ENCODE results near the gene MOBP. TPM values are rescaled to one million over a fixed set of nuclear protein-coding genes. Genes with fewer than 3 reads are reported as not detected.

The MOBP gene
- polyA plus RNA-seq, 4 donors, result under 0.01 to 0.37 (median 0.09) TPM; not detected in 1

DNA sequence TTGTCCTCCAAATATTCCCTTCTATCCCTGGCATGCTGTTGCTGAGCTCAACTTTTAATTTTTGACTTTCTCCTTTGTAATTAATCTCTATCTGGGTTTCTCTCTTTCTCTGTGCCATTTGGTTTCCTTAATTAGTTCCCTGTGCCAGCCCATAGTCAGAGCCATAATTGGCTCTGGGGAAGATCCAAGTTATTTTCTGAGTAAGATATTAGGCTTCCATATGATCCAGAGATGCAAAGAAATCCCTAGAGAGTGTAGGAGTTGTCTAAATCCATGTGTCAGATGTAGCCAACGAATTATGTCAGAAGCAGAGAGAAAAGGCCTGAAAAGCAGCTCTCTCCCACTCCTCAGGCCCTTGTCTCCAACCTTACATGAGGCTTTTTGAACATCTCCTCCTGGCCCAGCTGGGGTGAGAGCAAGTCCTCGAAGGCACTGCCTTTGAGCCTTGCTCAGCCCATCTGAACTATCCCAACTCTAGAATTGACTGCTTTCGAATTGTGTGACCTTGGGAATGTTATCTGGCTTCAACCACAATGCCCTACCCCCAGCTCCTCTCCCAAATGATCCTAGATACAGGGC, 46.4 kb downstream of the MOBP start:
- Histone ChIP-seq H3K36me3 (ENCODE audit: control insufficient read depth in 3 of 3, insufficient read depth in 2 of 3, low read depth in 1 of 3, low read length in 3 of 3) (no peaks in the 10 kb centered on the region), H3K4me1 (ENCODE audit: control insufficient read depth in 3 of 3, insufficient read depth in 2 of 3, low read depth in 1 of 3, low read length in 2 of 3) (no peaks in the 10 kb centered on the region), H3K4me3 (ENCODE audit: low read depth in 1 of 3, low read length in 3 of 3) (no peak overlapping the region), H3K9me3 (ENCODE audit: control insufficient read depth in 2 of 2, insufficient read depth in 1 of 2, low read depth in 1 of 2, low read length in 1 of 2) (no peaks in the 10 kb centered on the region), H3K27ac (ENCODE audit: low read depth in 1 of 3, low read length in 2 of 3) (no peak overlapping the region), H3K27me3 (ENCODE audit: control insufficient read depth in 3 of 3, insufficient read depth in 3 of 3, low read length in 3 of 3) (peaks cover 0 to 5% (median 0%) of the 10 kb centered on the region in 3 donors)
- 47 to 71% (median 49%) methylated on average over 3 of the region's 3 CpGs for WGBS, 3 donors
- DNase-seq, result no peak
- no peak for FAIRE-seq

DNA sequence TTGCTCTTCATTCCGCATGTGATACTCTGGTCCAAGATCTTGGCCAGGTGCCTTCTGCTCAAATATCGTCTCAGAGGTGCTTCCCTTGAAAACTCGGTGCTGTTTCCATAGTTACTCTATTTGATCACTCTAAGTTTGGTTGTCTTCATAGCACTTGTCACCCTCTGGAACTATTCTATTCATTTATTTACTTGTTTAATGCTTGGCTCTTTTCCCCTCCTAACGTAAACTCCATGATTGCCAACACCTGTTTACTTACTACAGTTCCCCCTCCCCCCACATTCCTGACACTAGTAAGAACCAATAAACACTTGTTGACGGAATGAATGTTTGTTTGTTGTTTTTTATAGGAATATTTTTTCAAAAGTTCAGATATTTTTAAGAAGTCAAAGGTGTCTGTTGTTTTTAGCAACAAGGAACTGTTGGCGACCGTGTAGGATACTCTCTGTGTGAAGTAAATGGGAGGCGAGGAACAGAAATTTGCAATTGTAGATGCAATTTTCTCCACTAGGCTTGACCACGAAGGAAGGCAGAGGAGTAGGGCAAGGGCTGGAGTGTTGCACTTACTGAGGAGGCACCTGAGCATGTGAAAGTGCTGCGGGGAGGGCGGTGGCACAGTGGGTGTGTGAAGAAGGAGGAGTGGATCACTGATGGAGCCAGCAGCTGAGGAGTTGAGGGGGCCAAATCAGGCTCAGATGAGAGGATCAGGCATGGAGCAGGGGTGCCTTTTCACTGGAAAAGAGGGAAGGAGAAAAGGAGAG, 48.4 kb downstream of the MOBP start:
- FAIRE-seq (no peak), DNase-seq (no peak)
- Histone ChIP-seq H3K9me3 (ENCODE audit: control insufficient read depth in 2 of 2, insufficient read depth in 1 of 2, low read depth in 1 of 2, low read length in 1 of 2) (no peaks in the 10 kb centered on the region), H3K27ac (ENCODE audit: low read depth in 1 of 3, low read length in 2 of 3) (no peak overlapping the region), H3K4me1 (ENCODE audit: control insufficient read depth in 3 of 3, insufficient read depth in 2 of 3, low read depth in 1 of 3, low read length in 2 of 3) (no peaks in the 10 kb centered on the region), H3K27me3 (ENCODE audit: control insufficient read depth in 3 of 3, insufficient read depth in 3 of 3, low read length in 3 of 3) (peaks cover 0 to 5% (median under 1%) of the 10 kb centered on the region in 3 donors), H3K36me3 (ENCODE audit: control insufficient read depth in 3 of 3, insufficient read depth in 2 of 3, low read depth in 1 of 3, low read length in 3 of 3) (no peaks in the 10 kb centered on the region), H3K4me3 (ENCODE audit: low read depth in 1 of 3, low read length in 3 of 3) (no peak overlapping the region)
- WGBS, 3 donors, result 54 to 59% (median 56%) methylated on average over 11 of the region's 11 CpGs

DNA sequence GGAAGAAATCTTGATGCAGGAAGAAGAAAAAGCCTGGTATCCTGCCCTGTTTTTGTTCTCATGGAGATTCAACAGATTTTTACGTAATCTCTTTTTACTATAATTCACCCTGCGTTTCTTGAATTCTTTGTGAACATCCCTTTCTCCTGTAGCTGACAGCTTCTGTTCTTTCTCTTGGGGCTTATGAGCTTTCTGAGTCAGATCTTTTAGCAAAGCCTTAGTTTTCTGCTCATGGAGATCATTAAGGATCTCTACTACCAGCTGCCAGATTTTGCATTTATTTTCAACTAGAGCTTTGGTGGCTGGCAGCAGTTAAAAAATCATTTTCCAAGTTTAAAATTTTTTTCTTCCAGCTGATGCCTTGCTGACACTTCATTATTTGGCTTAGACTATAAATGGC, 51.6 kb downstream of the MOBP start:
- no peak overlapping the region for H3K4me3 ChIP-seq (ENCODE audit: low read depth in 1 of 3, low read length in 3 of 3)
- WGBS, 3 donors, result 78 to 87% (median 81%) methylated on average over 2 of the region's 2 CpGs
- no peak overlapping the region for H3K27ac ChIP-seq (ENCODE audit: low read depth in 1 of 3, low read length in 2 of 3)
- DNase-seq (no peak), FAIRE-seq (no peak)
- H3K36me3 ChIP-seq (ENCODE audit: control insufficient read depth in 3 of 3, insufficient read depth in 2 of 3, low read depth in 1 of 3, low read length in 3 of 3), result no peaks in the 10 kb centered on the region
- H3K27me3 ChIP-seq (ENCODE audit: control insufficient read depth in 3 of 3, insufficient read depth in 3 of 3, low read length in 3 of 3), result peaks cover 0 to 2% (median 0%) of the 10 kb centered on the region in 3 donors
- H3K9me3 ChIP-seq (ENCODE audit: control insufficient read depth in 2 of 2, insufficient read depth in 1 of 2, low read depth in 1 of 2, low read length in 1 of 2), result peaks cover 0 to 4% of the 10 kb centered on the region in 2 donors
- H3K4me1 ChIP-seq (ENCODE audit: control insufficient read depth in 3 of 3, insufficient read depth in 2 of 3, low read depth in 1 of 3, low read length in 2 of 3), result no peaks in the 10 kb centered on the region

DNA sequence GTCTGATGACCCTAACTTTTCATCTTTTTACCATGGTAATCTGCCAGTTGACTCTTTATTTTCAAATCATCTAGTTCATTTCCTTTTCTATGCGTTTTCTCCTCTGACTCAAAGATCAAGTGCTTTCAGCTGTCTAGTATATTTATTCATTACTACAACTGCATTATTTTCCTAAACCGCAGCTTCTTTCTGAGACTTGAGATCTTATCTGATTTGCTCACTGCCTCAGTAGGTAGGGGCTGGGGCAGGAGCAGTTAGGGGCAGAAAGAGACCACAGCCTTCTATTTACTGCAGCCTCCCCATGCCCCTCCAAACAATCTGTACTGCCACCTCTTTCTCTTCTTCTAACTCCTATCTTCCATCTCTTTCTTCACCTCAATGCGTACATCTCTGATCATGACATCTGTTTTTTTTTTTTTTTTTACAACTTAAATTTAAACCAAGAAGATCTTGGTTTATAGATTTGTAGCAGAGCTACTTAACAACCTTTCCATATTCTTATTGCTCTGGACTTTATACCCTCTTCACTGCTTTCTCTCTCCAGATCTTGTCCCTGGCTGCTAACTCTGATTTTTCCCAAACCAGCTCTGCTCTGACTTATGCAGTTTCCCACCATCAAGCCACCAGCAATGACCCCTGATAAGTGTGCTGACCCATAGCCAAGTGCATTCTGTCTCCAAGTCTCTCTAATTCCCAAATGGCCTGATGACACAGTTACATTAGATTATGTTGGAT, 52.2 kb downstream of the MOBP start:
- peaks cover 0 to 2% (median 0%) of the 10 kb centered on the region in 3 donors for H3K27me3 ChIP-seq (ENCODE audit: control insufficient read depth in 3 of 3, insufficient read depth in 3 of 3, low read length in 3 of 3)
- no peaks in the 10 kb centered on the region for H3K36me3 ChIP-seq (ENCODE audit: control insufficient read depth in 3 of 3, insufficient read depth in 2 of 3, low read depth in 1 of 3, low read length in 3 of 3)
- no peak overlapping the region for H3K27ac ChIP-seq (ENCODE audit: low read depth in 1 of 3, low read length in 2 of 3)
- DNase-seq (no peak), FAIRE-seq (no peak)
- WGBS, 3 donors, result 41 to 63% (median 53%) methylated on average over 3 of the region's 3 CpGs
- no peak overlapping the region for H3K4me3 ChIP-seq (ENCODE audit: low read depth in 1 of 3, low read length in 3 of 3)
- no peaks in the 10 kb centered on the region for H3K4me1 ChIP-seq (ENCODE audit: control insufficient read depth in 3 of 3, insufficient read depth in 2 of 3, low read depth in 1 of 3, low read length in 2 of 3)
- peaks cover 0 to 4% of the 10 kb centered on the region in 2 donors for H3K9me3 ChIP-seq (ENCODE audit: control insufficient read depth in 2 of 2, insufficient read depth in 1 of 2, low read depth in 1 of 2, low read length in 1 of 2)

DNA sequence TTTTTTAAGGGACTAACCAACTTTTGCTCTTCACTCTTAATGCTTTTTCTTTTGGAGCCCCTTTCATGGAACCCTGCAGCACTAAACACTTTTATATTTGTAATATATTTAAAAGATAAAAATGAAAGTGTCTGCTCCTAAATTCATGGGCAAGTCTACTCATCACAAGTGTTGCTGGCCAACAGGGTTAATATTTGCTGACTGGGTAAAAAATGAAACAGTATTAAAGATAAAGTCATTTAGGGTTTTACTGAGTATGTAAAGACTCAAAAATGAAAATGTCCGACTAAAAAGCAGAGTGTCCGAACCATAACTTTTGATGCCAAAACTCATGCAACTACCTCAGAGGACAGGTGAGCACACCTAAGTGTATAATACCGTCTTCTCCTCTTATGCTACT, 54.0 kb downstream of the MOBP start:
- FAIRE-seq (no peak), DNase-seq (no peak)
- H3K4me1 ChIP-seq (ENCODE audit: control insufficient read depth in 3 of 3, insufficient read depth in 2 of 3, low read depth in 1 of 3, low read length in 2 of 3), result no peaks in the 10 kb centered on the region
- WGBS, 3 donors, result 88 to 93% (median 93%) methylated on average over 3 of the region's 3 CpGs
- peaks cover 0 to 2% (median 0%) of the 10 kb centered on the region in 3 donors for H3K27me3 ChIP-seq (ENCODE audit: control insufficient read depth in 3 of 3, insufficient read depth in 3 of 3, low read length in 3 of 3)
- H3K27ac ChIP-seq (ENCODE audit: low read depth in 1 of 3, low read length in 2 of 3), result no peak overlapping the region
- H3K36me3 ChIP-seq (ENCODE audit: control insufficient read depth in 3 of 3, insufficient read depth in 2 of 3, low read depth in 1 of 3, low read length in 3 of 3), result no peaks in the 10 kb centered on the region
- H3K9me3 ChIP-seq (ENCODE audit: control insufficient read depth in 2 of 2, insufficient read depth in 1 of 2, low read depth in 1 of 2, low read length in 1 of 2), result peaks cover 3 to 7% of the 10 kb centered on the region in 2 donors
- H3K4me3 ChIP-seq (ENCODE audit: low read depth in 1 of 3, low read length in 3 of 3), result no peak overlapping the region

DNA sequence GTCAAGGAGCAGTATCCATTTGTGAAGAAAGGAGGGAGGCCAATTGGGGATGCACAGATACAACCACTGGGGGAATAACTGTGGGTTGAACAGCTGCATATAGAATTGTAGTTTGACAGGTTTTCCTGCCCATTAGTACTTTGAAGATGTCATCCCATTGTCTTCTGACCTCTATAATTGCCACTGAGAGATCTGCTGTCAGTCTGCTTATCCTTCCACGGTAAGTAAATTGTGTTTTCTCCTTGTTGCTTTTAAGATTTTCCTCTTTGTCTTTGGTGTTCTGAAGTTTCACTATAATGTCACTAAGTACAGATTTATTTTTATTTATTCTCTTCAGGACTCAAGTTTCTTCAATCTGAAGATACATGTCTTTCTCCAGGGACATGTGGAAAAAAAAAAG, 56.6 kb downstream of the MOBP start:
- WGBS, 3 donors, result 68 to 88% (median 79%) methylated on average over 1 of the region's 1 CpG
- H3K9me3 ChIP-seq (ENCODE audit: control insufficient read depth in 2 of 2, insufficient read depth in 1 of 2, low read depth in 1 of 2, low read length in 1 of 2), result peaks cover 3 to 7% of the 10 kb centered on the region in 2 donors
- no peaks in the 10 kb centered on the region for H3K36me3 ChIP-seq (ENCODE audit: control insufficient read depth in 3 of 3, insufficient read depth in 2 of 3, low read depth in 1 of 3, low read length in 3 of 3)
- no peak overlapping the region for H3K27ac ChIP-seq (ENCODE audit: low read depth in 1 of 3, low read length in 2 of 3)
- H3K4me3 ChIP-seq (ENCODE audit: low read depth in 1 of 3, low read length in 3 of 3), result no peak overlapping the region
- FAIRE-seq (no peak), DNase-seq (no peak)
- no peaks in the 10 kb centered on the region for H3K4me1 ChIP-seq (ENCODE audit: control insufficient read depth in 3 of 3, insufficient read depth in 2 of 3, low read depth in 1 of 3, low read length in 2 of 3)
- peaks cover 0 to 5% (median 0%) of the 10 kb centered on the region in 3 donors for H3K27me3 ChIP-seq (ENCODE audit: control insufficient read depth in 3 of 3, insufficient read depth in 3 of 3, low read length in 3 of 3)

DNA sequence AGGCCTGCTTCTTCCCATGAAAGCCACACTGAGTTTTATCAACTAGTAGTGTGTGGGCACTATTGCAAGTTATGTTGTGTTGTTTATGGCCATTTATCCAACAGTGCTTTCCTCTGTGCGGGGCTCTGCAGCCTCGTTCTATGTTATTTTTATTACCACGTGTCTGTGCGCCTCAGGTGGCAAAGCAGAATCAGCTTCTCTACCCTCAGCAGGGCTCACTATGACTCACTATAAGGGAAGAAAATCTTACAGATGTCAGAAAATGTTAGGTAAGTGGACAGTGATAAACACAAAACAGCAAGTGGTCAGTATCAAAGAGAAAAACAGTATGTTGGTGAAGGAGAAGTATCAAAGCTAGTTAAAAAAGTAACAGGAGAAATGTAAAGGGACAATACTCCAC, 61.4 kb downstream of the MOBP start:
- Histone ChIP-seq H3K9me3 (ENCODE audit: control insufficient read depth in 2 of 2, insufficient read depth in 1 of 2, low read depth in 1 of 2, low read length in 1 of 2) (peaks cover 3 to 5% of the 10 kb centered on the region in 2 donors), H3K27me3 (ENCODE audit: control insufficient read depth in 3 of 3, insufficient read depth in 3 of 3, low read length in 3 of 3) (peaks cover 0 to 4% (median 0%) of the 10 kb centered on the region in 3 donors), H3K27ac (ENCODE audit: low read depth in 1 of 3, low read length in 2 of 3) (no peak overlapping the region), H3K4me1 (ENCODE audit: control insufficient read depth in 3 of 3, insufficient read depth in 2 of 3, low read depth in 1 of 3, low read length in 2 of 3) (no peaks in the 10 kb centered on the region), H3K36me3 (ENCODE audit: control insufficient read depth in 3 of 3, insufficient read depth in 2 of 3, low read depth in 1 of 3, low read length in 3 of 3) (no peaks in the 10 kb centered on the region), H3K4me3 (ENCODE audit: low read depth in 1 of 3, low read length in 3 of 3) (no peak overlapping the region)
- FAIRE-seq (no peak), DNase-seq (no peak)
- WGBS, 3 donors, result 65 to 76% (median 70%) methylated on average over 4 of the region's 4 CpGs

DNA sequence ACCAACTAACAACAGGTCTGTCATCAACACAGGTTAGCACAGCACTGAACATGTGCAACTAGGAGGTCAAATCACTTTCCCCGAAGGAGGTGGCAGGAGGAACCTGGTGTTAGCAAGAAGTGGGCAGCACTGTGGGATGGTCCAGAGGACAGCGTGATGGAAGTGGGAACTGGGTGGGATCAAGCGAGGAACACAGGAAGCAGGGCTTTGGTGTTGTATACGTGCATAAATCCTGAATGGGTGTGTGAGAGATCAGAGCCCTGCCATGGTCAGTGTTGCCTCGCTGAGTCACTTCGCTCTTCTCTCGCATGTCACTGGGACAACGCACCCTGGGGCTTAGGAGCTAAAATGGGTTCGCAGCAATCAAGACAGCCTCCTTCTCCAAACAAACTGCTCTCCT, 62.1 kb downstream of the MOBP start:
- Histone ChIP-seq H3K27me3 (ENCODE audit: control insufficient read depth in 3 of 3, insufficient read depth in 3 of 3, low read length in 3 of 3) (peaks cover 0 to 5% (median 0%) of the 10 kb centered on the region in 3 donors), H3K9me3 (ENCODE audit: control insufficient read depth in 2 of 2, insufficient read depth in 1 of 2, low read depth in 1 of 2, low read length in 1 of 2) (peaks cover 3% of the 10 kb centered on the region in 2 donors), H3K4me3 (ENCODE audit: low read depth in 1 of 3, low read length in 3 of 3) (no peak overlapping the region), H3K36me3 (ENCODE audit: control insufficient read depth in 3 of 3, insufficient read depth in 2 of 3, low read depth in 1 of 3, low read length in 3 of 3) (no peaks in the 10 kb centered on the region), H3K4me1 (ENCODE audit: control insufficient read depth in 3 of 3, insufficient read depth in 2 of 3, low read depth in 1 of 3, low read length in 2 of 3) (no peaks in the 10 kb centered on the region), H3K27ac (ENCODE audit: low read depth in 1 of 3, low read length in 2 of 3) (no peak overlapping the region)
- DNase-seq, result no peak
- FAIRE-seq, result no peak
- WGBS, 3 donors, result 78 to 86% (median 81%) methylated on average over 9 of the region's 9 CpGs
